Ovary (tissue), 9 donors: ENCODE measurements around the gene BRSK2. TPM values are rescaled to one million over a fixed set of nuclear protein-coding genes. Genes with fewer than 3 reads are reported as not detected.

Experiments
- DNase-seq, 5 donors: peaks; one replicate each; pipeline ENCODE4 v3.0.0-alpha.2; 2019 to 2020
- H3K27ac ChIP-seq, 2 donors: fragments of 200-600 bp; one replicate each; pipeline versions ENCODE4 v1.5.1 to v1.8.0; 2019 to 2022
- H3K27me3 ChIP-seq: fragments of 200-600 bp; one replicate; pipeline ENCODE4 v1.8.0; 2022
- H3K36me3 ChIP-seq: fragments of 200-600 bp; sonication (generic); one replicate; pipeline ENCODE4 v1.5.1; 2019
- H3K4me1 ChIP-seq: one replicate; pipeline ENCODE4 v1.8.1; 2013; ENCODE audit warnings: mild to moderate bottlenecking, moderate library complexity; ENCODE audit not compliant: insufficient read depth
- H3K4me3 ChIP-seq: fragments of 200-600 bp; sonication (generic); one replicate; pipeline ENCODE4 v1.5.1; 2017
- H3K9me3 ChIP-seq, 2 donors: fragments of 200-600 bp in 1 of 2; sonication (generic) in 1 of 2; one replicate each; pipeline versions ENCODE4 v1.5.1 to v1.8.1; 2013 to 2019; ENCODE audit warnings: mild to moderate bottlenecking in 1 of 2, moderate library complexity in 1 of 2
- EP300 ChIP-seq: sonication (generic); formaldehyde crosslinking; IDR thresholded peaks from one replicate; pipeline ENCODE4 v1.6.1; 2017; ENCODE audit warnings: antibody characterized with exemption
- POLR2A ChIP-seq: fragments of 450-650 bp; IDR thresholded peaks from one replicate; pipeline ENCODE4 v1.6.1; 2017; ENCODE audit warnings: antibody characterized with exemption, mild to moderate bottlenecking, moderate library complexity
- WGBS, 3 donors: extraction: QIAGEN DNeasy Blood & Tissue Kit in 1 of 3; methylation state at CpG; one replicate each; pipeline versions ENCODE4 v1.1.5 to v1.1.7; 2013 to 2017; 5-methylcytosine and 5-hydroxymethylcytosine counted together
- intact Hi-C, 4 donors: fragments of 100-400 bp; cut with DNase I; formaldehyde crosslinking; loops; one replicate each; pipeline versions ENCODE4 v1.11.0 to v1.15.1; 2022 to 2023
- polyA plus RNA-seq, 2 donors: library from polyadenylated mRNA; stranded (reverse); fragments of 200-250 nt in 1 of 2; fragments of 350-450 nt in 1 of 2; fragmentation: Illumina TruSeq in 1 of 2; extraction: RNeasy Lipid Tissue Mini Kit (QIAGEN cat#74804) in 1 of 2; gene quantifications; one replicate each; pipeline ENCODE4 v1.2.3, GENCODE V29; 2013 to 2014
- total RNA-seq, 7 donors: library from RNA; depleted of rRNA in 2 of 7; stranded (reverse); fragments of >200 nt in 2 of 7; fragmentation: NEBNext Ultra II Directional in 3 of 7; extraction: Animal tissue kit (Norgen Biotek cat#: 25700) in 3 of 7; gene quantifications; one replicate each; pipeline versions ENCODE4 v1.1.0 to v1.2.4, GENCODE V29; 2016 to 2023
- TF ChIP-seq, protein P1 (sequence below), 3 donors: fragments of 450-650 bp in 2 of 3; fragments of 200-600 bp in 1 of 3; IDR thresholded peaks; one replicate each; pipeline versions ENCODE4 v1.5.1 to v1.8.0; 2016 to 2022; ENCODE audit warnings: antibody characterized with exemption in 3 of 3, mild to moderate bottlenecking in 1 of 3
- donor health status: DM: no; HTN: no; CAD: no; lungs with moderate emphysema.
- donor health status: DM: no; HTN: no; CAD: no.
- donor health status: Bipolar disorder and iron deficiency.
- donor health status: DM: yes; HTN: yes; CAD: no.
- donor health status: DM: no; HTN: no; CAD: no.
- donor health status: DM: yes; HTN: yes; CAD: no.

The BRSK2 gene
- total and polyA plus RNA-seq, 9 donors, result 0.22 to 1.5 (median 0.52) TPM

DNA sequence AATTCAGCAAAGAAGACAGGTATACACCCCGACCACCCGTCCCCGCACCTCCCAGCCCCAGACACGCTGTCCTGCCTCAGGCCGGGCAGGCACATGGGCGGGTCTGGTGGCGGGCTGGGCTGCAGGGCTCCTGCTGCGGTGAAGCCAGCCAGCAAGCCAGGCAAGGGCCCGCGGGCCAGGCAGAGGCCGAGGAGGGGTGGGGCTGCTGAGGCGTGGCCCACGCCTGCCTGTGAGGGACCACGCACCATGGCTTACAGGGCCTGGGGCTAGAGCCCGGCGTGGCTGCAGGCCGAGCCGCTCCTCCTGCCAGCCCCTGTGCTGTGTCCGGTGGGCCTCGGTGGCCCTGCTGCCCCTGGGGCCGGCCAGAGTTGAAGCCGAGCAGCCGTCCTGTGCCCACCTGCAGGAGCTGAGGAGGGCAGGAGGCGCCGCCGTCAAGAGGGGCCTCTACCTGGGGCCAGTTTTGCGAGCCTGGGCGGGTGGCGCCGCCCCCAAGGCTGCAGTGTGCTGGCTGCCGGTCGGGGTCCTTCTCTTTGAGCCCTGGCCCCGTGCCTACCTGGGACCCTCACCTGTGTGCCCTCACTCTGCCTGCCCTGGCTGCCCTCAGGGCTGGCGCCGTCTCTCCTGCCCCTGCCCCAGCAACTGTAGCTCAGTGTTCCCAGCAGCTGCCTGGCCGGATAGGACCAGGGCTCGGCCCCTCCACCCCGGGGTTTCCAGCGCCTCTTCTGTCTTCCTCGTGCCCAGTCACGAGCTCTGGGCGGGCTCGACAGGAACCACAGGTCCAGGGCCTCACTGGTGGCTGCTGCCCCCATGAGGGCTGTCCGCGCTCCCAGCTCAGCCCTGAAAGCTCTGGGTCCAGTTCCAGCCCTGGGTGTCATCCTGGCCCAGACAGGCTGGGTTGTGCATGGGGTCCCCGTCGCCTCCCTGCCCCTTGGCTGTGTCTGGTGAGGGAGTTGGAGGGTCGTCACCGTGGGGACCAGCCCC is 58.4 kb downstream of the BRSK2 start:
- Histone ChIP-seq H3K9me3 (no peaks in the 10 kb centered on the region), H3K36me3 (no peaks in the 10 kb centered on the region), H3K27ac (no peak overlapping the region), H3K27me3 (no peaks in the 10 kb centered on the region), H3K4me1 (no peaks in the 10 kb centered on the region), H3K4me3 (no peak overlapping the region)
- WGBS, 3 donors, result 78 to 80% (median 79%) methylated on average over 41 to 49 of the region's 49 CpGs
- intact Hi-C loops, result no loop called here
- no peak for TF ChIP-seq POLR2A
- no peak for TF ChIP-seq EP300
- no peak for DNase-seq

DNA sequence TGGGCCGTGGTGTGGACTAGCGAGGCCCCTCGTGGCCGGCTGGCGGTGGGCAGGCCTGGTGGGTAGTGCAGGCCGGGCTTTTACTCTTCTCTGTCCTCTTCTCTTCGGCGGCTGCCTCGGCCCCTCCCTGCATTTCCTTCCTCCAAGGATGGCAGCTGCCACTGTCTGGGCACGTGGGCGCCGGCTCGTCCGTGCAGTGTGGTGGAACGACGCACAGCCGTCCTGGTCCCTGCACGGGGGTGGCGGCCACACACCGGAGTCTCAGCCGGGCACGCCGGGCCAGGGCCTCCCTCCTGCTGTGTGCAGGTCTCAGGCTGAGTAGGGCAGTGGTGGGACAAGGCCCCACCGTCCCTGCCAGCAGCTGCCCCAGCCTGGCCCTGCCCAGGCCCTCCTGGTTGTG is 59.1 kb downstream of the BRSK2 start:
- Histone ChIP-seq H3K27ac (no peak overlapping the region), H3K9me3 (no peaks in the 10 kb centered on the region), H3K27me3 (no peaks in the 10 kb centered on the region), H3K4me3 (no peak overlapping the region), H3K36me3 (no peaks in the 10 kb centered on the region), H3K4me1 (no peaks in the 10 kb centered on the region)
- 76 to 83% (median 78%) methylated on average over 24 of the region's 24 CpGs for WGBS, 3 donors
- no peak for DNase-seq
- TF ChIP-seq, protein P1, sequence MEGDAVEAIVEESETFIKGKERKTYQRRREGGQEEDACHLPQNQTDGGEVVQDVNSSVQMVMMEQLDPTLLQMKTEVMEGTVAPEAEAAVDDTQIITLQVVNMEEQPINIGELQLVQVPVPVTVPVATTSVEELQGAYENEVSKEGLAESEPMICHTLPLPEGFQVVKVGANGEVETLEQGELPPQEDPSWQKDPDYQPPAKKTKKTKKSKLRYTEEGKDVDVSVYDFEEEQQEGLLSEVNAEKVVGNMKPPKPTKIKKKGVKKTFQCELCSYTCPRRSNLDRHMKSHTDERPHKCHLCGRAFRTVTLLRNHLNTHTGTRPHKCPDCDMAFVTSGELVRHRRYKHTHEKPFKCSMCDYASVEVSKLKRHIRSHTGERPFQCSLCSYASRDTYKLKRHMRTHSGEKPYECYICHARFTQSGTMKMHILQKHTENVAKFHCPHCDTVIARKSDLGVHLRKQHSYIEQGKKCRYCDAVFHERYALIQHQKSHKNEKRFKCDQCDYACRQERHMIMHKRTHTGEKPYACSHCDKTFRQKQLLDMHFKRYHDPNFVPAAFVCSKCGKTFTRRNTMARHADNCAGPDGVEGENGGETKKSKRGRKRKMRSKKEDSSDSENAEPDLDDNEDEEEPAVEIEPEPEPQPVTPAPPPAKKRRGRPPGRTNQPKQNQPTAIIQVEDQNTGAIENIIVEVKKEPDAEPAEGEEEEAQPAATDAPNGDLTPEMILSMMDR (IDR thresholded peaks at IDR 0.05), result no peak
- TF ChIP-seq POLR2A (no peak), EP300 (no peak)
- intact Hi-C loops, result no loop called here

DNA sequence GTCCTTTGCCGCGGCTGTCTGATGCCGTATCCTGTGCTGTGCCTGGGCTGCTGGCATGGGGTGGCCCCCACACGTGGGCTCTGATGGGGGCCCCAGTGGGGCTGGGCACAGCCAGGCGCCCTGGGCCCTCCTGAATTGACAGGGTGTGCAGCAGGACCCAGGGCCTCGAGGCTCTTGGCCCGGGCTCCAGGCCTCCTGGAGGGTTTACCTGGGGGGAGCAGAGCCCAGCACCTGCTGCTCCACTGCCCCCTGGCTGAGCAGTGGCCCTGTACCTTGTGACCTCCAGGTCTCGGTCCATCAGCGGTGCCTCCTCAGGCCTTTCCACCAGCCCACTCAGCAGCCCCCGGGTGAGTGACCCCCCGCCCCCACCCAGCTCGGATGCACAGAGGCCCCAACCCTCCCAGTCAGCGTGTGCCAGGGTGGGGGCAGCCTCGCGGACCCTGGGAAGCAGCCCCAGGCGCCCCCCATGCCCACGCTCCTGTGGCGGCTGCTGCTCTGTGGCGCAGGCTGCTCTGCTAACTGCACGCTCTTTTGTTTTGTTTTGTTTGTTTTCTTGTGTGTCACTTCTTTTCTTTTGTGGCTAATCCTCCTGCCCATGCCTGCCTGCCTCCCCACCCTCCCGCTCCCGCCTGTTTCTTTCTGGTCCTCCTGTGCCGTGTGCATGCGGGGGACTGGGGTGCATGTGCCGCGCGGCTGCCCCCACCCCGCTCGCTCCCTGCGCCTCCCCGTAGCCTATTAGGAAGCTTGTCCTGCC is 59.9 kb downstream of the BRSK2 start:
- no peak overlapping the region for H3K27ac ChIP-seq
- intact Hi-C loops, result no loop called here
- no peak overlapping the region for H3K4me3 ChIP-seq
- no peak for DNase-seq
- H3K4me1 ChIP-seq, result no peaks in the 10 kb centered on the region
- TF ChIP-seq, protein P1 (IDR thresholded peaks at IDR 0.05), result no peak
- TF ChIP-seq POLR2A, result no peak
- no peak for TF ChIP-seq EP300
- no peaks in the 10 kb centered on the region for H3K36me3 ChIP-seq
- H3K9me3 ChIP-seq, result no peaks in the 10 kb centered on the region
- WGBS, 3 donors, result 63 to 69% (median 65%) methylated on average over 31 of the region's 31 CpGs
- H3K27me3 ChIP-seq, result no peaks in the 10 kb centered on the region

DNA sequence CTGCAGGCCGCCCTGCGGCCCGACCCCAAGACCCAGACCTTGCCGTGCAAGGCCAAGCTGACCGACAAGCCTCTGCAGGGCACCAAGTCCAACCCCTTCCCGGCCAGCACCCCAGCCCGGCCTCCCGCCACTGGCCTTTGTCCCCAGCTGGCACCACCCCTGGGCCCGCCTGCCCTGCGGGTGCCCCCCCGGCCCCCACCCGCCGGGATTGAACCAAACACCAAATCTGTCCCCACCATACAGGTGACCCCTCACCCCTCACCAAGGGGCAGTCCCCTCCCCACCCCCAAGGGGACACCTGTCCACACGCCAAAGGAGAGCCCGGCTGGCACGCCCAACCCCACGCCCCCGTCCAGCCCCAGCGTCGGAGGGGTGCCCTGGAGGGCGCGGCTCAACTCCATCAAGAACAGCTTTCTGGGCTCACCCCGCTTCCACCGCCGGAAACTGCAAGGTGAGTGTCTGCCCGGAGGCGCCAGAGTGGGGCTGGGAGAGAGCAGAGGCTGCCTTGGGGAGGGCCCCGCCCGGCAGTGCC is 60.7 kb downstream of the BRSK2 start:
- H3K36me3 ChIP-seq, result no peaks in the 10 kb centered on the region
- no peaks in the 10 kb centered on the region for H3K9me3 ChIP-seq
- no peak for TF ChIP-seq EP300
- TF ChIP-seq, protein P1 (IDR thresholded peaks at IDR 0.05), result no peak
- TF ChIP-seq POLR2A, result no peak
- H3K27ac ChIP-seq, result no peak overlapping the region
- no peaks in the 10 kb centered on the region for H3K27me3 ChIP-seq
- 78 to 83% (median 80%) methylated on average over 24 to 29 of the region's 29 CpGs for WGBS, 3 donors
- no peak overlapping the region for H3K4me3 ChIP-seq
- intact Hi-C loops, result no loop called here
- H3K4me1 ChIP-seq, result no peaks in the 10 kb centered on the region
- DNase-seq, result no peak
